CD14-positive monocyte (primary cell): ENCODE results near the gene SH3BGRL2. TPM values are rescaled to one million over a fixed set of nuclear protein-coding genes. Genes with fewer than 3 reads are reported as not detected.

Experiments
- DNase-seq, 3 donors: peaks; one replicate each; pipeline ENCODE4 v3.0.0-alpha.2; 2011 to 2022
- H2AFZ ChIP-seq: 2 replicates; pipeline ENCODE4 v1.6.0; 2012; ENCODE audit warnings: mild to moderate bottlenecking, low read depth, low read length, inconsistent platforms; ENCODE audit not compliant: insufficient read depth, poor library complexity, severe bottlenecking
- H3K27ac ChIP-seq, 2 donors: 1 replicate in 1 of 2; 2 replicates in 1 of 2; pipeline ENCODE4 v1.5.1; 2012 to 2013; ENCODE audit warnings: low read length in 2 of 2, control low read depth in 1 of 2, inconsistent platforms in 1 of 2, low read depth in 1 of 2, mild to moderate bottlenecking in 1 of 2
- H3K27me3 ChIP-seq, 2 donors: one replicate each; pipeline versions ENCODE4 v1.6.0 to v1.6.1; 2011 to 2013; ENCODE audit warnings: low read length in 2 of 2; ENCODE audit not compliant: control insufficient read depth in 2 of 2, insufficient read depth in 2 of 2
- H3K36me3 ChIP-seq, 2 donors: replicated peaks in 1 of 2; 1 replicate in 1 of 2; 2 replicates in 1 of 2; pipeline versions ENCODE4 v1.5.1 to v1.6.1; 2012 to 2013; ENCODE audit warnings: low read length in 2 of 2, control low read depth in 1 of 2, inconsistent platforms in 1 of 2, mild to moderate bottlenecking in 1 of 2; ENCODE audit not compliant: insufficient read depth in 2 of 2, control insufficient read depth in 1 of 2
- H3K4me1 ChIP-seq, 2 donors: 1 replicate in 1 of 2; 2 replicates in 1 of 2; pipeline versions ENCODE4 v1.5.1 to v1.6.1; 2012 to 2013; ENCODE audit warnings: low read length in 2 of 2, control low read depth in 1 of 2, inconsistent platforms in 1 of 2, mild to moderate bottlenecking in 1 of 2, moderate library complexity in 1 of 2; ENCODE audit not compliant: insufficient read depth in 2 of 2, control insufficient read depth in 1 of 2
- H3K4me2 ChIP-seq: replicated peaks from 2 replicates; pipeline ENCODE3; 2012; ENCODE audit warnings: low read length, moderate library complexity, mild to moderate bottlenecking; ENCODE audit not compliant: poor library complexity, severe bottlenecking; ENCODE audit errors: extremely low read depth
- H3K4me3 ChIP-seq, 3 experiments: fragments of 200-600 bp in 1 of 3; sonication (generic) in 1 of 3; replicated peaks in 1 of 3; 1 replicate in 2 of 3; 2 replicates in 1 of 3; pipeline ENCODE4 v1.5.1; 2011 to 2013; ENCODE audit warnings: low read length in 3 of 3, mild to moderate bottlenecking in 3 of 3, control low read depth in 2 of 3, low read depth in 2 of 3, inconsistent platforms in 1 of 3, moderate library complexity in 1 of 3
- H3K79me2 ChIP-seq: 2 replicates; pipeline ENCODE4 v1.6.0; 2012; ENCODE audit warnings: mild to moderate bottlenecking, control low read depth, inconsistent platforms, low read length, moderate library complexity; ENCODE audit not compliant: insufficient read depth
- H3K9ac ChIP-seq: 2 replicates; pipeline ENCODE4 v1.6.0; 2017; ENCODE audit warnings: low read length, mild to moderate bottlenecking; ENCODE audit not compliant: insufficient read depth, poor library complexity, severe bottlenecking
- H3K9me3 ChIP-seq, 2 donors: replicated peaks in 1 of 2; 1 replicate in 1 of 2; 2 replicates in 1 of 2; pipeline versions ENCODE4 v1.5.1 to v1.6.1; 2012 to 2013; ENCODE audit warnings: low read length in 2 of 2, control low read depth in 1 of 2; ENCODE audit not compliant: control insufficient read depth in 1 of 2, insufficient read depth in 1 of 2
- H4K20me1 ChIP-seq: 2 replicates; pipeline ENCODE4 v1.6.0; 2012; ENCODE audit warnings: mild to moderate bottlenecking, low read length, control low read depth, moderate library complexity; ENCODE audit not compliant: insufficient read depth
- H3K27ac Mint-ChIP-seq, 7 donors: one replicate each; pipeline ENCODE4 v1.8.0; 2020; ENCODE audit warnings: mild to moderate bottlenecking in 7 of 7, mixed read lengths in 7 of 7, moderate library complexity in 6 of 7, inconsistent platforms in 2 of 7
- H3K27me3 Mint-ChIP-seq, 3 donors: one replicate each; pipeline ENCODE4 v1.8.0; 2021 to 2022; ENCODE audit warnings: low read depth in 3 of 3, mild to moderate bottlenecking in 3 of 3, mixed read lengths in 3 of 3, moderate library complexity in 3 of 3, inconsistent platforms in 1 of 3
- H3K36me3 Mint-ChIP-seq, 2 donors: one replicate each; pipeline ENCODE4 v1.8.0; 2020; ENCODE audit warnings: mixed read lengths in 2 of 2, inconsistent platforms in 1 of 2, mild to moderate bottlenecking in 1 of 2
- H3K4me1 Mint-ChIP-seq: one replicate; pipeline ENCODE4 v1.8.0; 2020; ENCODE audit warnings: mild to moderate bottlenecking, mixed read lengths
- H3K4me3 Mint-ChIP-seq, 2 donors: one replicate each; pipeline ENCODE4 v1.8.0; 2020; ENCODE audit warnings: mild to moderate bottlenecking in 2 of 2, mixed read lengths in 2 of 2, moderate library complexity in 1 of 2
- H3K9me3 Mint-ChIP-seq, 7 donors: one replicate each; pipeline ENCODE4 v1.8.0; 2020 to 2022; ENCODE audit warnings: mixed read lengths in 7 of 7, mild to moderate bottlenecking in 6 of 7, moderate library complexity in 6 of 7, inconsistent platforms in 2 of 7
- WGBS: methylation state at CpG from one replicate; pipeline ENCODE4 v1.1.5; 2013; ENCODE audit warnings: missing lambda C conversion rate; ENCODE audit not compliant: insufficient coverage; 5-methylcytosine and 5-hydroxymethylcytosine counted together
- intact Hi-C, 2 donors: fragments of 100-400 bp; cut with micrococcal nuclease; formaldehyde crosslinking; loops; one replicate each; pipeline versions ENCODE4 v1.15.0 to v1.15.1; 2023
- polyA plus RNA-seq, 3 donors: library from polyadenylated mRNA; depleted of rRNA in 1 of 3; unstranded in 2 of 3; stranded (reverse) in 1 of 3; fragments of 300-500 nt in 2 of 3; fragments of >200 nt in 1 of 3; fragmentation: Illumina TruSeq in 2 of 3; gene quantifications; 1 replicate in 2 of 3; 2 replicates in 1 of 3; pipeline ENCODE4 v1.2.3, GENCODE V29; 2012 to 2021
- TF ChIP-seq, protein P1 (sequence below): fragments of 200-600 bp; IDR thresholded peaks from one replicate; pipeline ENCODE4 v1.8.0; 2022; ENCODE audit warnings: antibody characterized with exemption, mild to moderate bottlenecking

The SH3BGRL2 gene
- polyA plus RNA-seq, 3 donors: 0.03 to 0.30 (median 0.28) TPM

DNA sequence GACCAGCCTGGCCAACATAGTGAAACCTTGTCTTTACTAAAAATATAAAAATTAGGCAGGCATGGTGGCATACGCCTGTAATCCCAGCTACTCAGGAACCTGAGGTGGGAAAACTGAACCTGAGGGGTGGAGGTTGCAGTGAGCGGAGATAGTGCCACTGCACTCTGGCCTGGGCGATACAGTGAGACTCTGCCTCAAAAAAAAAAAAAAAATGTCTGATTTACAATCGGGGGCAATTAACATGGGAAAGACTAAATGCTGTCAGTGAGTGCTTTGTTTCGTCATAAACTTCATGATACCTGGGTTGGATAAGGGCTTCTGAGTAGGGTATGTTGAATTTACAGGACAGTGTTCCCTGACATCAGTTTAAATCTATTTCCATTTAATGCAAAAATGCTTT is 8.0 kb upstream of the SH3BGRL2 start:
- no peak overlapping the region for H2AFZ ChIP-seq
- Mint-ChIP-seq H3K27ac (no peak overlapping the region), H3K4me3 (no peak overlapping the region), H3K36me3 (no peaks in the 10 kb centered on the region), H3K27me3 (no peaks in the 10 kb centered on the region), H3K4me1 (no peaks in the 10 kb centered on the region), H3K9me3 (peaks cover 0 to 2% (median 0%) of the 10 kb centered on the region in 7 donors)
- no peak overlapping the region for H3K4me3 ChIP-seq
- TF ChIP-seq, protein P1, sequence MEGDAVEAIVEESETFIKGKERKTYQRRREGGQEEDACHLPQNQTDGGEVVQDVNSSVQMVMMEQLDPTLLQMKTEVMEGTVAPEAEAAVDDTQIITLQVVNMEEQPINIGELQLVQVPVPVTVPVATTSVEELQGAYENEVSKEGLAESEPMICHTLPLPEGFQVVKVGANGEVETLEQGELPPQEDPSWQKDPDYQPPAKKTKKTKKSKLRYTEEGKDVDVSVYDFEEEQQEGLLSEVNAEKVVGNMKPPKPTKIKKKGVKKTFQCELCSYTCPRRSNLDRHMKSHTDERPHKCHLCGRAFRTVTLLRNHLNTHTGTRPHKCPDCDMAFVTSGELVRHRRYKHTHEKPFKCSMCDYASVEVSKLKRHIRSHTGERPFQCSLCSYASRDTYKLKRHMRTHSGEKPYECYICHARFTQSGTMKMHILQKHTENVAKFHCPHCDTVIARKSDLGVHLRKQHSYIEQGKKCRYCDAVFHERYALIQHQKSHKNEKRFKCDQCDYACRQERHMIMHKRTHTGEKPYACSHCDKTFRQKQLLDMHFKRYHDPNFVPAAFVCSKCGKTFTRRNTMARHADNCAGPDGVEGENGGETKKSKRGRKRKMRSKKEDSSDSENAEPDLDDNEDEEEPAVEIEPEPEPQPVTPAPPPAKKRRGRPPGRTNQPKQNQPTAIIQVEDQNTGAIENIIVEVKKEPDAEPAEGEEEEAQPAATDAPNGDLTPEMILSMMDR: no peak
- H3K4me2 ChIP-seq: no peak overlapping the region
- H3K9ac ChIP-seq: no peak overlapping the region
- no peaks in the 10 kb centered on the region for H4K20me1 ChIP-seq
- H3K27me3 ChIP-seq: no peaks in the 10 kb centered on the region
- 92% methylated on average over 2 of the region's 5 CpGs for WGBS
- no peaks in the 10 kb centered on the region for H3K79me2 ChIP-seq
- DNase-seq: no peak
- no peaks in the 10 kb centered on the region for H3K4me1 ChIP-seq
- H3K9me3 ChIP-seq: no peaks in the 10 kb centered on the region
- H3K36me3 ChIP-seq: no peaks in the 10 kb centered on the region
- intact Hi-C loops: no loop called here
- H3K27ac ChIP-seq: no peak overlapping the region

DNA sequence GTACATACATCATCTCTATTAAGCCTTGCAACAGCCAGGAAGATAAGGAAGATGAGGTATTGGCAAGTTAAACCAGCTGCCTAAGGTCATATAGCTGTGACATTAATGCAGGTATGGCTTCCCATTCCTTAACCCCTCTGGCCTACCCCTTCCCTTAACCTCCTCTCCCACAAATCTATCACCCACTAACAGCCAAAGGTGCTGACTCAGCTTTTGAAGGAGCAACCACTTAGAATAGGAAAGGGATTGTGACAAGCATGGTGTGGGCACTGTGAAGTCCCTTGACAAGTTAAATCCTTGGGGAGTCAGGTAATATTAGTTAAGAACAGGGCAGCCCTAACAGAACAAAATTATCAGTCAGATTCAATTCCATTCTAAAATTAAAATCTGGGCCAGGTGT is 5.4 kb upstream of the SH3BGRL2 start:
- Mint-ChIP-seq H3K36me3 (peaks cover 0 to under 1% of the 10 kb centered on the region in 2 donors), H3K4me1 (peaks cover 5% of the 10 kb centered on the region), H3K4me3 (no peak overlapping the region), H3K27me3 (peaks cover 7 to 15% (median 10%) of the 10 kb centered on the region in 3 donors), H3K9me3 (peaks cover 0 to 2% (median 0%) of the 10 kb centered on the region in 7 donors), H3K27ac (no peak overlapping the region)
- Histone ChIP-seq H3K27me3 (peaks cover 11 to 14% of the 10 kb centered on the region in 2 donors), H3K9ac (no peak overlapping the region), H3K36me3 (no peaks in the 10 kb centered on the region), H3K9me3 (no peaks in the 10 kb centered on the region), H3K4me1 (peaks cover 2% of the 10 kb centered on the region in 2 donors), H3K4me2 (no peak overlapping the region), H3K79me2 (no peaks in the 10 kb centered on the region), H3K4me3 (no peak overlapping the region), H2AFZ (no peak overlapping the region), H4K20me1 (no peaks in the 10 kb centered on the region), H3K27ac (no peak overlapping the region)
- no peak for DNase-seq
- TF ChIP-seq, protein P1: no peak
- intact Hi-C loops: no loop called here
